IPS-20b (cell line): ENCODE data around the gene ADCY5.

Source experiments
- H3K27ac ChIP-seq: one replicate; pipeline ENCODE4 v1.5.1; 2013; ENCODE audit warnings: low read length
- H3K27me3 ChIP-seq: 2 replicates; pipeline ENCODE4 v1.6.1; 2013; ENCODE audit warnings: mild to moderate bottlenecking, low read length, inconsistent platforms; ENCODE audit not compliant: insufficient read depth
- H3K36me3 ChIP-seq: 2 replicates; pipeline ENCODE4 v1.6.1; 2013; ENCODE audit warnings: low read depth, mild to moderate bottlenecking, inconsistent platforms, low read length, moderate library complexity; ENCODE audit not compliant: insufficient read depth
- H3K4me1 ChIP-seq: 2 replicates; pipeline ENCODE4 v1.6.1; 2013; ENCODE audit warnings: mild to moderate bottlenecking, control low read depth, inconsistent platforms, low read length, moderate library complexity; ENCODE audit not compliant: insufficient read depth
- H3K4me3 ChIP-seq: 2 replicates; pipeline ENCODE4 v1.5.1; 2013; ENCODE audit warnings: mild to moderate bottlenecking, low read length, inconsistent platforms
- H3K9ac ChIP-seq: 2 replicates; pipeline ENCODE4 v1.6.1; 2013; ENCODE audit warnings: low read depth, mild to moderate bottlenecking, inconsistent platforms, low read length, moderate library complexity
- H3K9me3 ChIP-seq: 2 replicates; pipeline ENCODE4 v1.6.1; 2013; ENCODE audit warnings: mild to moderate bottlenecking, low read depth, low read length, inconsistent platforms; ENCODE audit not compliant: insufficient read depth

ADCY5 gene

DNA sequence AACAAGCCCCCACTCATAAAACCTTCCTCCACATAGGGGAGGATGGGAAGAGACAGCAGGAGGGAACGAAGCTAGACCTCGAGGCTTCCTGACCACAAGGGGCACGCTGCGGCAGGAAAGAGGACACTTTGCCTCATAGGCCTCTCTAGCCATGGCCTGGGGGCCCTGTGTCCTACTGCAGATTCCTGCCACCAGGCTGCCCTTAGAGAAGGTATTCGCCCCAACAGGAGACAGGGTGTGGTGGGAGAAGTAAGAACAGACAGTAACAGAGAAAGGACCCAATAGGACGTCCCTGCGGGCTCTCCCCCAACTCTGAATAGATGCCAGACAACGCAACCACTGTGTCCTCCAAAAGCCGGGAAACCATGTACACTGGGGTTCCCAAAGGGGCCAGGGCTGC, 36.8 kb downstream of the ADCY5 start:
- Histone ChIP-seq H3K4me1 (peaks cover 5% of the 10 kb centered on the region; the same call in 1 of the 2 replicates), H3K27ac (no peak overlapping the region), H3K27me3 (no peaks in the 10 kb centered on the region), H3K9ac (no peak overlapping the region), H3K9me3 (no peaks in the 10 kb centered on the region), H3K36me3 (no peaks in the 10 kb centered on the region), H3K4me3 (no peak overlapping the region)

DNA sequence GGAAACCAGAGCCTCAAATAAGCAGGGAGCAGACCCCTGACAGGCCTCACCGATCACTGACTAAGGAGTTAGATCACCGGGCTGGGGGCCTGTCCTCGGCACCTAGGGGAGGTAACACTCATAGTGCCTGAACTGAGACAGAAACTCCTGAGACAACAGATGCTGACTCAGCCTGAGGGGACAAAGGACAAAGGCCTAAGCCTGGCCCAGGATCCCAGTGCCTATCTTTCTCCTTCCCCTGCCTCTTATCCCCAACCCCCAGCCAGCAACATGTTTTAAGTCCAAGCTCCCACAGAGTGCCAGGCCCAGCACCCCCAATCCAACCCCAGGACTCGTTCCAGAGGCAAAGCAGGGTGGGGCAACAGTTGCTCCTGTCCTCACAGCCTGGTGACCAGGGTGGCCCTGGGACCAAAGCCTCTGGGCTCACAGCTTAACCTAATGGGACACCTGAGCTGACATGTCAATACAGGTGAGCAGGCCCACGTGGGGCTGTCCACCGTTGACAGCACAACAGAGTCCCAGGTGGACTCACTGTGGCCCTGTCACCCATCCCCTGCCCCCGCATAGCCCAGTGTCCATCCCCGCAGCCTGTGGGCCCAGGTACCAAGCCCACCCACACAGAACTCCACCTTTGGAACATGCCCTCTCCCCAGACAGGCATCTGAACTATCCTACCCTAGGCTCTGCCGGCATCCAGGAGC, 37.4 kb downstream of the ADCY5 start:
- Histone ChIP-seq H3K36me3 (no peaks in the 10 kb centered on the region), H3K27ac (no peak overlapping the region), H3K4me3 (no peak overlapping the region), H3K27me3 (no peaks in the 10 kb centered on the region), H3K9ac (no peak overlapping the region), H3K4me1 (peaks cover 5% of the 10 kb centered on the region; the same call in 1 of the 2 replicates), H3K9me3 (no peaks in the 10 kb centered on the region)

DNA sequence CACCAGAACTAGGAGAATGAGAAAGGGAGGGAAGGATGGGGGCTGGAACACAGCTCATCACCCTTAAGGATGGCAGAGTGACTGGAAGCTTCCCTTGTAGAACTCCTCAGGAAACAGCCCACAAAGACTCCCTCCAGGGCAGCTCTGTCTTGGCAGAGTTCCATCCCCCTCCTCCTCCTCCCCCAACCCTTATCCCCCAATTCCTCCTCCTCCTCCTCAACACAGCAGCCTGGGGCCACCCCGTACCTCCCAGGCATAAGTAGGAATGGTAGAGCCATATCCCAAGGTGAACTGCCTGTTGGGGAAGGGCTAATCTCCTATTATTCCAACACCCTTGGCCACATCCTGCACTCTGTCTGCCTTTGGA, 38.8 kb downstream of the ADCY5 start:
- no peaks in the 10 kb centered on the region for H3K9me3 ChIP-seq
- H3K36me3 ChIP-seq: no peaks in the 10 kb centered on the region
- H3K27me3 ChIP-seq: no peaks in the 10 kb centered on the region
- peaks cover 5% of the 10 kb centered on the region; the same call in 1 of the 2 replicates for H3K4me1 ChIP-seq
- no peak overlapping the region for H3K4me3 ChIP-seq
- H3K27ac ChIP-seq: no peak overlapping the region
- no peak overlapping the region for H3K9ac ChIP-seq

DNA sequence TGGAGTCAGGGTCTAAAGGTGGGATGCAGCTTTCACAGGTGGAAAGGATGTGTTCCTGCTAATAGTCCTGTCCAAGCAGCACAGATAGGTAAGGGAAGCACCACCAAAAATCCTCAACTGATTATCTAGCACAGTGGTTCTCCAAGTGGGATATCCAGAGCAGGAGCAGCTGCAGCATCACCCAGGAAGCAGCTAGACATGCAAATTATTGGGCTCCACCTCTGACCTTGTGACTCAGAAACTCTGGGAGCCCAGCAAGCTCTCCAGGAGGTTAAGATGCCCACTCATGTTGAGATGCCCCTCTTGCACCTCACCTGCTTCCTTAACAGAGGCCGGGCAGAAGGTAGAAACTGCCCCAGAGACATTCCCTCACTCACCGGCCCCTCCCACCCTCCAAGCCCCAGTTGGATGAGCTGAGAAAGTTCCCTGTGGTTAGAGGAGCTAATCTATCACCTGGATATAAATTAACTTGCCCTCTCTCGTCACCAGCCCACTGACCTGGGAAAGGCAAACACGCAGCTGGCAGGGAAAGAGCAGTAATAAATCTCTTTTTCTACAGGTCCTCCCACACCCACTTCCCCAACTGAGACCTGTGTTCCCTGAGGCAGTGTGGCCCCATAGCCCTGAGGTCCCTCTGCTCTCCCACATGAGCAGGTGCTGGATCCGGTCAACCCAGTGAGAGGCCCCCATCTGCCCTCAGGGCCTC, 39.3 kb downstream of the ADCY5 start:
- H3K9me3 ChIP-seq: no peaks in the 10 kb centered on the region
- no peak overlapping the region for H3K27ac ChIP-seq
- H3K27me3 ChIP-seq: no peaks in the 10 kb centered on the region
- H3K9ac ChIP-seq: no peak overlapping the region
- H3K36me3 ChIP-seq: no peaks in the 10 kb centered on the region
- no peak overlapping the region for H3K4me3 ChIP-seq
- H3K4me1 ChIP-seq: peaks cover 5% of the 10 kb centered on the region; the same call in 1 of the 2 replicates

DNA sequence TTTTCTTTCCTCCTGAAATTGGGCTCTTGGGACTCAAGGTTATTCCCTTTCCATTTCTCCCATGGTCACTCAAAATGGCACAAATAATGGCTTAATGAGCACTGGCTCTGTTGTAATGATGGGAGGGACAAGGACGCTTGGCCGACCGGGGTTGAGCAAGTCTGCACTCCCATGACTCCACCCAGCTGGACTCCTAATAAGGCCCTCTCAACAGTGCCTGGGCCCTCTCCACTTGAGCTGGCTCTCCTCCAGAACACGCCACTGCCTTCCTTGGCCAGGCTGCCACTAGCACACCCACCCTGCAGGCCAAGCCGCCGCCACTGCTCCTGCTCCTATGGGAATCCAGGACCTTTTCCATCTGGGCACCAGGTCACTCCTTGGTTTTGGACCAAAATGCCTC, 42.3 kb downstream of the ADCY5 start:
- no peak overlapping the region for H3K4me3 ChIP-seq

DNA sequence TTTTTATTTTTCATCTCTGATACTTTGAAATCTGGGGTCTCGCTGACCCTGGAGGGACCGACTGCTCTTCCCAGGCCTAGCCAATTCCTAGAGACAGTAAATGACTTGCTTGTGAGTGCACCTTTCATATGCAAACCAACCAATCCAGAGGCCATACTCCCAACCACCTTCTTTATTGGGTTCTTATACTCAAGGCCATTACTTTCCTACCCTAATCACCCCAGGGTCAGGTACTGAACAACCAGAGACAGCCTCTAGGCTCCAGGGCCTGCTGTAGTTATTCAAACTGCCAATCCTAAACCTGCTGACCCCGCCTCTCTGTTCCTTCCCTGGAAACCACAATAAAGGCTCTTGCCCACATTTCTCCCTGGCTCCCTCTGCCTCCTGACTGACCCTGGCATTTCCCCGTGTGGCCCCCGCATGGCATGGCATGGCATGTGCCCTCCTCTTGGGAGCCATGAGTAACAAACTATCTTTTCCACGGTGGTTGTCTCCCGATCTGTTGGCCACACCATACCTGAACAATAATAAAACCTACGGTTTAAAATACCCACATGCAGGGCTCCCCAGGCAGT, 42.9 kb downstream of the ADCY5 start:
- H3K9me3 ChIP-seq: no peaks in the 10 kb centered on the region
- H3K27me3 ChIP-seq: no peaks in the 10 kb centered on the region; the same call in 1 of the 2 replicates
- H3K9ac ChIP-seq: no peak overlapping the region
- H3K4me1 ChIP-seq: peaks cover 5% of the 10 kb centered on the region; the same call in 1 of the 2 replicates
- no peak overlapping the region for H3K27ac ChIP-seq
- H3K36me3 ChIP-seq: no peaks in the 10 kb centered on the region
- no peak overlapping the region for H3K4me3 ChIP-seq

More for the DNA sequence above, 42.3 kb downstream of the ADCY5 start:
- Histone ChIP-seq H3K27me3 (no peaks in the 10 kb centered on the region), H3K9me3 (no peaks in the 10 kb centered on the region), H3K9ac (no peak overlapping the region), H3K4me1 (peaks cover 5% of the 10 kb centered on the region; the same call in 1 of the 2 replicates), H3K36me3 (no peaks in the 10 kb centered on the region), H3K27ac (no peak overlapping the region)

DNA sequence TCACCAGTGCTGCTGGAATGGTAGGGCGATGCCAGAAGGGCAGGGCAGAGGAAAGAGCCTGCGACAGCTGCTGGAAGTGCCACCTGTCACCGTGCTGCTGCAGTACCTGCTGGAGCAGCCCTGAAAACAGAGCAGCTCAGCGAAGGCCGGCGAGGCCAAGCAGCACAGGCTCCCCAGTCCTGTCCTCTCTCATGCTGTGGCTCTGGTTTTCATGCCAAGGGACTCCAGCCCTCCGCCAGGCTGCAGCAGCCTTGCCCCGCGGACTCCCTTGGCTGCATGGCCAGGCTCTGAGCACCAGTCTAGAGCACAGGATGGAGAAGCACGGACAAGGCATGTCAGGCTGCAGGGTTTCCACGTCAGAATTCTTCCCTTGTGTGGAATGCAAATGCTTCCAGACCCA, 43.9 kb downstream of the ADCY5 start:
- H3K9ac ChIP-seq: no peak overlapping the region
- no peak overlapping the region for H3K4me3 ChIP-seq
- no peak overlapping the region for H3K27ac ChIP-seq
- no peaks in the 10 kb centered on the region for H3K9me3 ChIP-seq
- H3K36me3 ChIP-seq: no peaks in the 10 kb centered on the region
- peaks cover 3% of the 10 kb centered on the region; the same call in 1 of the 2 replicates for H3K4me1 ChIP-seq
- H3K27me3 ChIP-seq: no peaks in the 10 kb centered on the region; the same call in 1 of the 2 replicates

DNA sequence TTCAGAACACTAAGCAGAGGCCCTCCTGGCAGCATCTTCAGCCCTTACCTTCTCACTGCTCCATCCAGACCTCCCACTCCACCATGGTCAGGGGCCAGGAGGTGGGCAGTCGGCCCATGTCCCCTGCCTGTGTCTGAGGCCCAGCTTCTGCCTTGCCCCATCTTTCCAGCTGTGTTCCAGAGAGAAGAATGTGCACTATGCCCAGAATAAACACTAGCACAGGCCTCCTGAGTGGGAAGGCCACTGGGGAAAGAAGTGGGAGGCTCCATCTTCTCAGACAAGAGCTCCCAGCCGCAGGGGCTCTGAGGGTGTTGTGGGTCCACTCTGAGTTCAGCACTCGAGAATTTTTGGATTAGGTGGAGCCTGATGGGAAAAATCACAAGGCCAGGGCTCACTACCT, 44.5 kb downstream of the ADCY5 start:
- no peaks in the 10 kb centered on the region; the same call in 1 of the 2 replicates for H3K27me3 ChIP-seq
- no peak overlapping the region for H3K4me3 ChIP-seq
- H3K27ac ChIP-seq: no peak overlapping the region
- H3K9ac ChIP-seq: no peak overlapping the region
- no peaks in the 10 kb centered on the region; the same call in 1 of the 2 replicates for H3K4me1 ChIP-seq
- H3K36me3 ChIP-seq: no peaks in the 10 kb centered on the region
- H3K9me3 ChIP-seq: no peaks in the 10 kb centered on the region

DNA sequence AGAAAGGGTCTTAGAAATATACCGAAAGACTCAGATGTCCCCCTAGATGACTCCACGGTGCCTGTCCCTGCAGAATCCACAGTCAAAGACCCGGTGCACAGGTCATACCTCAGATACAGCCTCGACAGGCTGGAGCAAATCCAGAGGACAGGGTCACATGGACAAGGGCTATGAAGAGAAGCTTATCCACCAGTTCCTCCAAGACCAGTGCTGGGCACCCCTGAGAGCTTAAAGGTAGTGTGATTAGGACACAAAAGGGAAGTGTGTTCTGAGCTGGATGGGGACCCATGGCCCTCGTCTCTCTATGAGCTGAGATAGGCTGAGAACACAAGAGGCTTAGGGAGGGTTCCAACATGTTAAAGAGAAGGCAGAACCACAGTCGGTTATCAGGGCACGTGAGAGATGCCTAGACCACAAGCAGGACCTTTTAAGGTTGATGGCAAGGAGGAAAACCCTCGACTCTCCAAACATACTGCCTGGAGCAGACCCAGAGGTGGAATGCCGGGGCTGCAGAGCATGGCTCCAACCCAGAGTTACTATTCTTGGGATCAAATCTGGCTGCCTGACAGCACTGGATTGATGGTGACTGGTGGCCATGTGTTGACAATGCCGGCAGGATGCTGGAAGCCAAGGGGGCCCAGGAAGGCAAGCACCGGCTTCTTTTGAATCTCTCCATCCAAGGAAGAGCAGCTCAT, 46.9 kb downstream of the ADCY5 start:
- Histone ChIP-seq H3K27me3 (no peaks in the 10 kb centered on the region; the same call in 1 of the 2 replicates), H3K4me1 (no peaks in the 10 kb centered on the region; the same call in 1 of the 2 replicates), H3K9ac (no peak overlapping the region)

DNA sequence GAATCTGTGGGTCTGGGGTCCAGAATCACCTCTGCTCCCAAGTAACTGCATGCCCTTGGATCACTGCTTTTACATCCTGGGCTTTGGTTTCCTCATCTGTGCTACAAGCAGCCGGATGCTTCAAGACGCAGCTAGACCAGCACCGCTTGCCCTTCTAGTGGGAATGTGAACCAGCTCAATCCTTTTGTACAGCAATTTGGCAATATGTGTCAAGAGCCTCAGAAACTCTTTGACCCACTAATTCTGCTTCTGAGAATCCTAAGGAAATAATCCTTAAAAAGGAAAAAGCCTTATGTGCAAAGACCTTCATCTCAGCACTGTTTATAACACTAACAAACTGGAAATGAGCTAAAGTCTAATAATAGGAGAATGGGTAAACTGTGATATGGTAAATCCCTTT, 48.7 kb downstream of the ADCY5 start:
- Histone ChIP-seq H3K36me3 (no peaks in the 10 kb centered on the region), H3K27me3 (no peaks in the 10 kb centered on the region; the same call in 1 of the 2 replicates), H3K4me1 (no peaks in the 10 kb centered on the region), H3K27ac (no peak overlapping the region), H3K9ac (no peak overlapping the region), H3K4me3 (no peak overlapping the region), H3K9me3 (no peaks in the 10 kb centered on the region)

More for the DNA sequence above, 46.9 kb downstream of the ADCY5 start:
- no peaks in the 10 kb centered on the region for H3K36me3 ChIP-seq
- no peak overlapping the region for H3K27ac ChIP-seq
- H3K9me3 ChIP-seq: no peaks in the 10 kb centered on the region
- H3K4me3 ChIP-seq: no peak overlapping the region

DNA sequence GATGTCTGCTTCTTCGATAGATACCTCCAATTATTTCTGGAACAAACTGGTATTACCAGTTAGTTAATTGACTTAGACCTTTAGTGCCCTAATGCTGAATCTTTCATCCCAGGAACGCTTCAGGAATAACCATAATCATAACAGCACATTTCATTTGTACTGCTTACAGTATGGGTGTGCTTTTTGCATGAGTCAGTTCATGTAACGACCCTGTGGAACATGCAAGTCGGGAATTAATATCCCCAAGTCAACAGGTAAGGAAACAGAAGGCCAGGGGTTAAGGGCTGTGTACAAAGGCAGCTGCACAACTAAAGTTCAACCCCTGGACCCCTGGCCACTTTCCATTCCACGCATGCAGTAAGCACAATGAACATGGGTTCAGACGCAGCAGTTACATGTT, 49.2 kb downstream of the ADCY5 start:
- Histone ChIP-seq H3K27me3 (no peaks in the 10 kb centered on the region; the same call in 1 of the 2 replicates), H3K4me3 (no peak overlapping the region), H3K4me1 (no peaks in the 10 kb centered on the region), H3K36me3 (no peaks in the 10 kb centered on the region), H3K27ac (no peak overlapping the region), H3K9ac (no peak overlapping the region), H3K9me3 (no peaks in the 10 kb centered on the region)
